HEK293 (cell line): Measurements from ENCODE around the gene VAV3.

Experiments used
- BCL11B ChIP-seq: fragments of 450-650 bp; formaldehyde crosslinking; IDR thresholded peaks from 2 replicates; pipeline ENCODE4 v1.5.1; 2016; ENCODE audit warnings: low read depth, missing biosample characterization, missing genetic modification characterization
- CTCF ChIP-seq: fragments of 450-650 bp; formaldehyde crosslinking; IDR thresholded peaks from 2 replicates; pipeline ENCODE4 v1.5.1; 2016; ENCODE audit warnings: missing biosample characterization, missing genetic modification characterization
- REST ChIP-seq: fragments of 450-650 bp; formaldehyde crosslinking; IDR thresholded peaks from 2 replicates; pipeline ENCODE4 v1.5.1; 2016; ENCODE audit warnings: missing biosample characterization, missing genetic modification characterization
- TRIM28 ChIP-seq: IDR thresholded peaks from 2 replicates; pipeline ENCODE4 v1.6.1; 2011; ENCODE audit warnings: low read length, control low read depth, borderline replicate concordance
- YY1 ChIP-seq: fragments of 450-650 bp; formaldehyde crosslinking; IDR thresholded peaks from 2 replicates; pipeline ENCODE4 v1.5.1; 2018; ENCODE audit warnings: missing biosample characterization, missing genetic modification characterization
- ZNF114 ChIP-seq: fragments of 450-650 bp; formaldehyde crosslinking; IDR thresholded peaks from 2 replicates; pipeline ENCODE4 v1.5.0; 2017; ENCODE audit warnings: missing biosample characterization, missing genetic modification characterization
- ZNF341 ChIP-seq: fragments of 450-650 bp; formaldehyde crosslinking; IDR thresholded peaks from 2 replicates; pipeline ENCODE4; 2016; ENCODE audit warnings: low read depth, missing biosample characterization, missing genetic modification characterization
- ZNF510 ChIP-seq: fragments of 450-650 bp; formaldehyde crosslinking; IDR thresholded peaks from 2 replicates; pipeline ENCODE4 v1.5.1; 2018; ENCODE audit warnings: mild to moderate bottlenecking, missing genetic modification characterization, missing biosample characterization; ENCODE audit not compliant: insufficient replicate concordance

- no peak for TF ChIP-seq ZNF341 (tag by site-specific recombination)
- no peak for TF ChIP-seq YY1 (tag by site-specific recombination)
- TF ChIP-seq CTCF (tag by site-specific recombination), result no peak
- TF ChIP-seq REST (tag by site-specific recombination), result no peak
- TF ChIP-seq BCL11B, result no peak
- no peak for TF ChIP-seq TRIM28
- TF ChIP-seq ZNF114 (tag by site-specific recombination), result no peak
- no peak for TF ChIP-seq ZNF510 (tag by site-specific recombination)
These were observed 169.5 kb downstream of the VAV3 start for GRCh38 chr1:107795441-107795840.
